ENCODE measurements around the gene NKD2.
"Not testable (repeated sequence)": the region's sequence is repeated elsewhere in the genome, so short reads cannot be mapped to it uniquely, and the experiment has no call there.

The NKD2 gene

DNA sequence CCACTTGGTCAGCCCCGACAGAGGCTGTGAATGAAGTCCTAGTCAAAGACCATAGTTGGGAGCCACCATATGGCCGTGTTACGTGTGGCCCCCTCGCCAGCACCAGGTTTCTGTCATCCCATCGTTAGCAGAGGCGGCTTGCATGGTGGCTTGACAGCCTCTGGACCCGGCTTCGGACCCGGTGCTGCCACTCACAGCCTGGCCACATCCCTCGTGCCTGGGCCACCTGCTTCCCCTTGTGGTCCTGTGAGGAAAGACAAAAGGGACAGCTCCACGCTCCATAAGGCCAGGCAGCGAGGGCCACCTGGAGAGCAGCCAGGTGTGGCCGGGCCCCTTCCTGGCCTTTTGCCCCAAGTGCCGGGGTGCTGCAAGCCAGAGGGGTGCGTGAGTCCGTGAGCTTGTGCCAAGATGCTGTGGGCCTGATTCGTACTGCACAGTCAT lies 6.2 kb downstream of the NKD2 start:
- no peak for DNase-seq

GRCh38 chr5:1015507-1015906 lies 6.9 kb downstream of the NKD2 start:
- DNase-seq, result no peak

GRCh38 chr5:1016036-1016435 lies 7.4 kb downstream of the NKD2 start:
- no peak for DNase-seq

DNA sequence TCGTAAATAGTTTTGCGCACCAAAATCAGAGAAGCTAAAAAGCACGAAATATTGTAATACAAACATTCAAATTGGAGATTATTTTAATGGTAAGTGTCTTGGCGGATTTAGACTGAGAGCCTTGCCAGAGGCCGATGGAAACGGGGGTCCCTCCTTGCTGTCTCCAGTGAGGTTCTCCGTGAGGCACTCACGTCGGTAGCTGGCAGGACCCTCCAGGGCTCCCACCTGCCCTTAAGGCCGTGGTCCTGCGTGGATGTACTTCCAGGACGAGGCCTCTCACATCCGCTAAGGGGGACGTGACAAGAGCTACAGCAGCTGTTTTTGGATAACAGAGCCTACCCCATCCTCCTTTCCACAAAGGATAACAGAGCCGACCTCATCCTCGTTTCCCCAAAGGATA lies 7.9 kb downstream of the NKD2 start:
- no peak for DNase-seq

GRCh38 chr5:1017056-1017455 lies 8.5 kb downstream of the NKD2 start:
- no peak for DNase-seq

GRCh38 chr5:1017691-1018455 lies 9.3 kb downstream of the NKD2 start:
- DNase-seq, result no peak

DNA sequence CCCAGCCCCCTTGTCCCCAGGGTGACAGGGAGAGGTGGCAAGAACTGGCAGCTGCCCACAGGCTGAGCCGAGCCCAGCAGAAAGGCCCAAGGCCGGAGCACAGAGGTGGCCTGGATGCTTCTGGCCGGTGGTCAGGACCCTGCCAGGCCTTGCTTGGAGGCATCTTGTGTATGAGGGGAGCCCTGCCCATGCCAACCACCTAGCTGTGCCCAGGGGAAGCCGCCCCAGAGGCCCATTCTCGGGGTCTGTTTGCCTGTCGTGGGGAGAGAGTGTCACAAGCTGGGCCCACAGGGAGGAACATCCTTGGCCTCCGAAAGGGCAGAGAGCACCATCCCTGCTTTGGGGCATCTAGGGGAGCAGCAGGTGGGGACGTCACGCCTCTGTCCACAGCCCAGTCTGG lies 10.0 kb downstream of the NKD2 start:
- DNase-seq, result no peak

GRCh38 chr5:1019001-1019905 lies 10.7 kb downstream of the NKD2 start:
- DNase-seq, result no peak

GRCh38 chr5:1020452-1020961 lies 11.9 kb downstream of the NKD2 start:
- DNase-seq, result no peak

GRCh38 chr5:1021136-1021968 lies 12.8 kb downstream of the NKD2 start:
- DNase-seq, result no peak

- not testable (repeated sequence) for DNase-seq
These were observed 13.4 kb downstream of the NKD2 start for GRCh38 chr5:1021969-1022336.

GRCh38 chr5:1026700-1027621 lies 18.4 kb downstream of the NKD2 start:
- no peak for DNase-seq

GRCh38 chr5:1027631-1028441 lies 19.2 kb downstream of the NKD2 start:
- peak; percentile 15 for DNase-seq

- DNase-seq, result no peak
These were observed 20.1 kb downstream of the NKD2 start for GRCh38 chr5:1028481-1029281.

DNA sequence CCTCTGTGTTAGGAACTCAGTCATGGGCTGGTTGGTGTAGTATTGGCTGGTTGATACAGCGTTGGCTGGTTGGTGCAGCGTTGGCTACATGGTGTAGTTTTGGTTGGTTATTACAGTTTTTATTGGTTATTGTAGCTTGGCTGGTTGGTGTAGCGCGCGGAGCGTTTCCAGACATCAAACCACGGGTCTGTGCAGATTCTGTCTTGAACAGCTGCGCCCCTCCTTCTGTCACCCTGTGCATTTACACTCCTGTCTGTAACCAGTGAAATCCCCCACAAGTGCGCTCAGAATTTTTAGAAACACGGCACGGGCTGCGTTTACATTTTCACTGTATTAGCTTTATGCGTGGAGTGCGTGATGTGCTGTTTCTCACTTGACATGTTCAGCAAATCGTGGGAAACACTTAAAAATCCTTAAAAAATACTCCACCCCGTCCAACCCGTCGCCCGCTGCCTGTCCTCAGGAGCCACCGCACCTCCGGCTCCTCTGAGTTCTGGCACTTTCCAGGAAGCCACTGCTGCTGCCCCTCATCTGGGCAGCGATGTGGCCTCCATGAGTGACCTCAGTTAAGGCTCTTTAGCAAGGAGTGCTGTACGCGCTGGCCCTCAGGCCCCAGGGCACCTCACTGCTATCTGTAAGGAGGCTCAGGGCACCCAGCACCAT lies 20.8 kb downstream of the NKD2 start:
- peak; percentile 29 for DNase-seq

DNA sequence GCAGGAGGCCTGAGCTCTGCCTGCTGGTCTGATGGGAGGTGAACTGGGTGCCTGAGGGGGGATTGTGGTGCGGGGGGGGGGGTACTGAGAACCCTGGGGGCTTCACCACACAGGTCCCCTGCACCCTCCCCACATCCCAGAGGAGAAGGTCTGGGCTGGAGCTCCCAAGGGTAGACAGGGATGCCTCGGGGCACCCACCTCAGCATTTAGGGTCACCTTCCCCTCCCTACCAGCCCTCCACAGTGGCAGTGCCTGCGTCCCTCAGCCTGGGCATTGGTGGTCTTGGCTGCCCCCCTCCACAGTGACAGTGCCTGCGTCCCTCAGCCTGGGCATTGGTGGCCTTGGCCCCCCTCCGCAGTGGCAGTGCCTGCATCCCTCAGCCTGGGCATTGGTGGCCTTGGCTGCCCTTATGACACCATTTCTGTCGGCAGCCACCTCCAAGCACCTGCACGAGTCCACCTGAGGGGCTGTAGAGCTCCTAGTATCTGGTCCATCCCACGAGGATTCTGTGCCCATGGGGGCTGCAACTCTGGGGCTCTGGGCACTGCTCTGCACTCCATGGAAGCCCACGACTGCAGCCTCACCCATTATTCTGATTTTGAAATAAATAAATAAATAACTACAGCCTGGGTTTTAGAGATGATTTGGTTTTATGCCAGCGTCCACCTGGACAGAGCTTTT lies 21.5 kb downstream of the NKD2 start:
- DNase-seq, result no peak

DNA sequence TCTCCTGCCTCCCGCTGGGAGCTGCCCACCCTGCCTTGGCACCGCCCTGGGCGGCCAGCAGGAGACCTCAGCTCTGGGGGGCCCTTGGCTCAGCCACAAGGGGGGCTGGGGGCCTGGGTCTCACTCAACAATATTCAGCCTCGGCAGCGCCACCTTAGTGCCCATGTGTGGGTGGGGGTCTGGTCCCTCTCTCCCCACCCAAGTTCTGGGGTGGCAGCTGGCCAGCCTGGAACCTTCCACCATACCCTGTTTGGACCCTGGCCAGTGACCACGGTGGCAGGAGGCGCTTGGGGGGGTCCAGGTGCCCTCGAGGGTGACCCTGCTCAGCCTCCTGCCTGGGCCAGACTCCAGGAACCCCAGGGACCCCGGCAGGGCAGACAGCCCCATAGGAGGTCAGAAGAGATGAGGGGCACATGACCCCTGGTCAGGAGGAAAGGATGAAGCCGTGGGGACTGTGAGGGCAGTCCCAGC lies 22.2 kb downstream of the NKD2 start:
- no peak for DNase-seq

- no peak for DNase-seq
These were observed 22.8 kb downstream of the NKD2 start for GRCh38 chr5:1031306-1031959.
